Central memory CD8-positive, alpha-beta T cell (primary cell): Measurements from ENCODE around the gene PTPRJ.

ENCODE experiments used
- ATAC-seq: fragments of 150-1000 bp; cut with Tn5 transposase; replicated peaks from 2 replicates; pipeline ENCODE4 v1.10.0; 2022; ENCODE audit warnings: mild to moderate bottlenecking, moderate FRiP score, moderate number of reproducible peaks; ENCODE audit not compliant: poor library complexity, severe bottlenecking; ENCODE audit errors: extremely low read depth
- DNase-seq, 2 donors: peaks; one replicate each; pipeline ENCODE4 v3.0.0; 2021; ENCODE audit warnings: low spot score in 2 of 2
- H3K27ac Mint-ChIP-seq: one replicate; pipeline ENCODE4 v1.8.0; 2022; ENCODE audit warnings: low read depth, mild to moderate bottlenecking, moderate library complexity, mixed read lengths
- H3K27me3 Mint-ChIP-seq: one replicate; pipeline ENCODE4 v1.8.0; 2022; ENCODE audit warnings: mixed read lengths
- H3K36me3 Mint-ChIP-seq: one replicate; pipeline ENCODE4 v1.8.0; 2022; ENCODE audit warnings: mild to moderate bottlenecking, moderate library complexity, mixed read lengths; ENCODE audit not compliant: insufficient read depth
- H3K4me1 Mint-ChIP-seq: one replicate; pipeline ENCODE4 v1.8.0; 2022; ENCODE audit warnings: mixed read lengths
- H3K4me3 Mint-ChIP-seq: one replicate; pipeline ENCODE4 v1.8.0; 2022; ENCODE audit warnings: mild to moderate bottlenecking, moderate library complexity, mixed read lengths
- H3K9me3 Mint-ChIP-seq: one replicate; pipeline ENCODE4 v1.8.0; 2022; ENCODE audit warnings: mixed read lengths

PTPRJ gene

GRCh38 chr11:48163360-48164100 lies 183.2 kb downstream of the PTPRJ start:
- no peak for DNase-seq
- no peak for ATAC-seq
- H3K27ac Mint-ChIP-seq = peak overlapping the region; percentile 38
- H3K9me3 Mint-ChIP-seq = no peaks in the 10 kb centered on the region
- H3K4me1 Mint-ChIP-seq = no peaks in the 10 kb centered on the region
- H3K27me3 Mint-ChIP-seq = no peaks in the 10 kb centered on the region
- H3K36me3 Mint-ChIP-seq = peaks cover 63% of the 10 kb centered on the region
- no peak overlapping the region for H3K4me3 Mint-ChIP-seq

- Mint-ChIP-seq H3K27me3 (no peaks in the 10 kb centered on the region), H3K9me3 (no peaks in the 10 kb centered on the region), H3K27ac (no peak overlapping the region), H3K36me3 (peaks cover 66% of the 10 kb centered on the region), H3K4me1 (peaks cover 5% of the 10 kb centered on the region), H3K4me3 (no peak overlapping the region)
- no peak for ATAC-seq
- no peak for DNase-seq
Observed at GRCh38 chr11:48164836-48165235, 184.5 kb downstream of the PTPRJ start.

- Mint-ChIP-seq H3K4me3 (no peak overlapping the region), H3K27me3 (no peaks in the 10 kb centered on the region), H3K27ac (no peak overlapping the region), H3K4me1 (peaks cover 6% of the 10 kb centered on the region), H3K36me3 (peaks cover 61% of the 10 kb centered on the region), H3K9me3 (no peaks in the 10 kb centered on the region)
- ATAC-seq (no peak), DNase-seq (no peak)
Observed at GRCh38 chr11:48165426-48165825, 185.1 kb downstream of the PTPRJ start.

- Mint-ChIP-seq H3K9me3 (no peaks in the 10 kb centered on the region), H3K4me1 (peaks cover 20% of the 10 kb centered on the region), H3K36me3 (peaks cover 59% of the 10 kb centered on the region), H3K27me3 (no peaks in the 10 kb centered on the region), H3K27ac (no peak overlapping the region), H3K4me3 (no peak overlapping the region)
- no peak for DNase-seq
- no peak for ATAC-seq
Observed at GRCh38 chr11:48167380-48167779, 187.0 kb downstream of the PTPRJ start.

- H3K4me1 Mint-ChIP-seq = peaks cover 26% of the 10 kb centered on the region
Observed at GRCh38 chr11:48168815-48169214, 188.5 kb downstream of the PTPRJ start.

GRCh38 chr11:48169259-48169658 lies 188.9 kb downstream of the PTPRJ start:
- H3K36me3 Mint-ChIP-seq = peaks cover 42% of the 10 kb centered on the region
- no peaks in the 10 kb centered on the region for H3K9me3 Mint-ChIP-seq
- ATAC-seq (no peak), DNase-seq (no peak)
- H3K4me1 Mint-ChIP-seq = peaks cover 26% of the 10 kb centered on the region
- peak overlapping the region; percentile 49 for H3K27ac Mint-ChIP-seq
- H3K27me3 Mint-ChIP-seq = no peaks in the 10 kb centered on the region
- no peak overlapping the region for H3K4me3 Mint-ChIP-seq

More at GRCh38 chr11:48168815-48169214, 188.5 kb downstream of the PTPRJ start:
- Mint-ChIP-seq H3K36me3 (peaks cover 47% of the 10 kb centered on the region), H3K27ac (no peak overlapping the region), H3K9me3 (no peaks in the 10 kb centered on the region), H3K27me3 (no peaks in the 10 kb centered on the region), H3K4me3 (no peak overlapping the region)
- no peak for DNase-seq
- ATAC-seq = no peak

GRCh38 chr11:48169717-48170116 lies 189.4 kb downstream of the PTPRJ start:
- Mint-ChIP-seq H3K4me3 (no peak overlapping the region), H3K36me3 (peaks cover 39% of the 10 kb centered on the region), H3K27ac (peak overlapping the region; percentile 49), H3K9me3 (no peaks in the 10 kb centered on the region), H3K4me1 (peaks cover 26% of the 10 kb centered on the region), H3K27me3 (no peaks in the 10 kb centered on the region)
- ATAC-seq (no peak), DNase-seq (no peak)

GRCh38 chr11:48170241-48171233 lies 190.2 kb downstream of the PTPRJ start:
- DNase-seq = no peak

GRCh38 chr11:48172818-48173609 lies 192.7 kb downstream of the PTPRJ start:
- Mint-ChIP-seq H3K27ac (peak overlapping the region; percentile 75), H3K4me3 (no peak overlapping the region), H3K4me1 (peaks cover 26% of the 10 kb centered on the region), H3K36me3 (peaks cover 13% of the 10 kb centered on the region), H3K9me3 (no peaks in the 10 kb centered on the region), H3K27me3 (no peaks in the 10 kb centered on the region)
- DNase-seq (peak; percentile 23 to 25), ATAC-seq (no peak)

More at GRCh38 chr11:48170241-48171233, 190.2 kb downstream of the PTPRJ start:
- Mint-ChIP-seq H3K4me1 (peaks cover 26% of the 10 kb centered on the region), H3K4me3 (no peak overlapping the region), H3K27me3 (no peaks in the 10 kb centered on the region), H3K27ac (peak overlapping the region; percentile 67), H3K36me3 (peaks cover 32% of the 10 kb centered on the region), H3K9me3 (no peaks in the 10 kb centered on the region)
- ATAC-seq = peak; percentile 32

GRCh38 chr11:48177661-48178060 lies 197.3 kb downstream of the PTPRJ start:
- Mint-ChIP-seq H3K27me3 (no peaks in the 10 kb centered on the region), H3K9me3 (no peaks in the 10 kb centered on the region), H3K36me3 (no peaks in the 10 kb centered on the region)

GRCh38 chr11:48180627-48181026 lies 200.3 kb downstream of the PTPRJ start:
- ATAC-seq (no peak), DNase-seq (no peak)
- Mint-ChIP-seq H3K4me3 (no peak overlapping the region), H3K4me1 (no peaks in the 10 kb centered on the region), H3K9me3 (no peaks in the 10 kb centered on the region), H3K36me3 (no peaks in the 10 kb centered on the region), H3K27me3 (no peaks in the 10 kb centered on the region), H3K27ac (no peak overlapping the region)

More at GRCh38 chr11:48177661-48178060, 197.3 kb downstream of the PTPRJ start:
- no peak for ATAC-seq
- Mint-ChIP-seq H3K27ac (no peak overlapping the region), H3K4me1 (peaks cover 6% of the 10 kb centered on the region), H3K4me3 (no peak overlapping the region)
- DNase-seq = no peak

- H3K4me3 Mint-ChIP-seq = no peak overlapping the region
- no peaks in the 10 kb centered on the region for H3K36me3 Mint-ChIP-seq
- H3K27ac Mint-ChIP-seq = no peak overlapping the region
- ATAC-seq (no peak), DNase-seq (no peak)
- no peaks in the 10 kb centered on the region for H3K27me3 Mint-ChIP-seq
- H3K9me3 Mint-ChIP-seq = no peaks in the 10 kb centered on the region
- no peaks in the 10 kb centered on the region for H3K4me1 Mint-ChIP-seq
Observed at GRCh38 chr11:48182860-48183526, 202.6 kb downstream of the PTPRJ start.
